ENCODE measurements around the gene KIF26B.

GRCh38 chr1:245332513-245332912 is 177.7 kb downstream of the KIF26B start:
- TF ChIP-seq TAF1 (IDR thresholded peaks at IDR 0.05; ENCODE audit: borderline replicate concordance, low read depth, low read length) (no peak), RCOR1 (IDR thresholded peaks at IDR 0.05; ENCODE audit: low read length) (no peak)

All from SK-N-SH (cell line).